Fibroblast of lung (primary cell): ENCODE data around the gene CCDC150.

ENCODE experiments used
- EZH2 ChIP-seq: IDR thresholded peaks from 2 replicates; pipeline ENCODE4 v1.5.1; 2012; ENCODE audit warnings: low read length, control low read depth, mild to moderate bottlenecking; ENCODE audit errors: missing control alignments
- TF ChIP-seq, protein P1 (sequence below), 2 donors: IDR thresholded peaks in 1 of 2; conservative IDR thresholded peaks in 1 of 2; 1 replicate in 1 of 2; 2 replicates in 1 of 2; pipeline ENCODE4 v1.5.1; 2011 to 2012; ENCODE audit warnings: low read length in 2 of 2, control low read depth in 1 of 2, inconsistent platforms in 1 of 2, low read depth in 1 of 2, mild to moderate bottlenecking in 1 of 2

DNA sequence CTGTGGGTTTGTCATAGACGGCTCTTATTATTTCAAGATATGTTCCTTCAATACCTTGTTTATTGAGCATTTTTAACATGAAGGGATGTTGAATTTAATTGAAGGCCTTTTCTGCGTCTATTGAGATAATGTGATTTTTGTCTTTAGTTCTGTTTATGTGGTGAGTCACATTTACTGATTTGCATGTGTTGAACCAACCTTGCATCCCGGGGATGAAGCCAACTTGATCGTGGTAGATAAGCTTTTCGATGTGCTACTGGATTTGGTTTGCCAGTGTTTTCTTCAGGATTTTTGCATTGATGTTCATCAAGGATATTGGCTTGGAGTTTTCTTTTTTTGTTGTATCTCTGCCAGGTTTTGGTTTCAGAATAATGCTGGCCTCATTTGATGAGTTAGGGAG lies 99.5 kb downstream of the CCDC150 start:
- TF ChIP-seq, protein P1, sequence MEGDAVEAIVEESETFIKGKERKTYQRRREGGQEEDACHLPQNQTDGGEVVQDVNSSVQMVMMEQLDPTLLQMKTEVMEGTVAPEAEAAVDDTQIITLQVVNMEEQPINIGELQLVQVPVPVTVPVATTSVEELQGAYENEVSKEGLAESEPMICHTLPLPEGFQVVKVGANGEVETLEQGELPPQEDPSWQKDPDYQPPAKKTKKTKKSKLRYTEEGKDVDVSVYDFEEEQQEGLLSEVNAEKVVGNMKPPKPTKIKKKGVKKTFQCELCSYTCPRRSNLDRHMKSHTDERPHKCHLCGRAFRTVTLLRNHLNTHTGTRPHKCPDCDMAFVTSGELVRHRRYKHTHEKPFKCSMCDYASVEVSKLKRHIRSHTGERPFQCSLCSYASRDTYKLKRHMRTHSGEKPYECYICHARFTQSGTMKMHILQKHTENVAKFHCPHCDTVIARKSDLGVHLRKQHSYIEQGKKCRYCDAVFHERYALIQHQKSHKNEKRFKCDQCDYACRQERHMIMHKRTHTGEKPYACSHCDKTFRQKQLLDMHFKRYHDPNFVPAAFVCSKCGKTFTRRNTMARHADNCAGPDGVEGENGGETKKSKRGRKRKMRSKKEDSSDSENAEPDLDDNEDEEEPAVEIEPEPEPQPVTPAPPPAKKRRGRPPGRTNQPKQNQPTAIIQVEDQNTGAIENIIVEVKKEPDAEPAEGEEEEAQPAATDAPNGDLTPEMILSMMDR (conservative IDR thresholded peaks at IDR 0.05 in 1 of 2, IDR thresholded peaks at IDR 0.05 in 1 of 2; ENCODE audit: low read depth in 1 of 2, low read length in 2 of 2) = no peak
- no peak for TF ChIP-seq EZH2
